Fibroblast of lung (primary cell): Measurements from ENCODE around the gene ADORA1.

Source experiments
- EZH2 ChIP-seq: IDR thresholded peaks from 2 replicates; pipeline ENCODE4 v1.5.1; 2012; ENCODE audit warnings: low read length, control low read depth, mild to moderate bottlenecking; ENCODE audit errors: missing control alignments
- TF ChIP-seq, protein P1 (sequence below), 2 donors: IDR thresholded peaks in 1 of 2; conservative IDR thresholded peaks in 1 of 2; 1 replicate in 1 of 2; 2 replicates in 1 of 2; pipeline ENCODE4 v1.5.1; 2011 to 2012; ENCODE audit warnings: low read length in 2 of 2, control low read depth in 1 of 2, inconsistent platforms in 1 of 2, low read depth in 1 of 2, mild to moderate bottlenecking in 1 of 2

DNA sequence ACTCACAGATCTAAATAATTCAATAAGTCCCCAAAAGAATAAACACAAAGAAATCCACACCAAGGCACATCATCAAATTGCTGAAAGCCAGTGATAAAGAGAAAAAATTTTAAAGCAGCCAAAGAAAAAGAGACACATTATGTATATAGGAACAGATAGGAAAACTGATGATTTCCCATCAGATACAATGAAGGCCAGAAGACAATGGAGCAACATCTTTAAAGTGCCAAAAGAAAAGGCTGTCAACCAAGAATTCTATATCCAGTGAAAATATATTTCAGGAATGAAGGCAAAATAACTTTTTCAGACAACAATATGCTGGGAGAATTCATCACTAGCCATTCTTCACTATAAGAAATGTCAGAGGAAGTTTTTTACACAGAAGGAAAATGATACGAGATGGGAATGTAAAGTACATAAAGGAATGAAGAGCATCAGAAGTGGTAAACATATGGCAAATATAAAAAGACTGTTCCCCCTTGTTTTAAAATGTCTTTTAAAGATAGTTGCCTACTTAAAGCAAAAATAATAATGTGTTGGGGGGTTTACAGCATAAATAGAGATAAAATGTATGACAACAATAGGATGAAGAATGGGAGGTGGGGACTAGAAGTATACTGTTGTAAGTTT lies 32.4 kb upstream of the ADORA1 start:
- TF ChIP-seq, protein P1, sequence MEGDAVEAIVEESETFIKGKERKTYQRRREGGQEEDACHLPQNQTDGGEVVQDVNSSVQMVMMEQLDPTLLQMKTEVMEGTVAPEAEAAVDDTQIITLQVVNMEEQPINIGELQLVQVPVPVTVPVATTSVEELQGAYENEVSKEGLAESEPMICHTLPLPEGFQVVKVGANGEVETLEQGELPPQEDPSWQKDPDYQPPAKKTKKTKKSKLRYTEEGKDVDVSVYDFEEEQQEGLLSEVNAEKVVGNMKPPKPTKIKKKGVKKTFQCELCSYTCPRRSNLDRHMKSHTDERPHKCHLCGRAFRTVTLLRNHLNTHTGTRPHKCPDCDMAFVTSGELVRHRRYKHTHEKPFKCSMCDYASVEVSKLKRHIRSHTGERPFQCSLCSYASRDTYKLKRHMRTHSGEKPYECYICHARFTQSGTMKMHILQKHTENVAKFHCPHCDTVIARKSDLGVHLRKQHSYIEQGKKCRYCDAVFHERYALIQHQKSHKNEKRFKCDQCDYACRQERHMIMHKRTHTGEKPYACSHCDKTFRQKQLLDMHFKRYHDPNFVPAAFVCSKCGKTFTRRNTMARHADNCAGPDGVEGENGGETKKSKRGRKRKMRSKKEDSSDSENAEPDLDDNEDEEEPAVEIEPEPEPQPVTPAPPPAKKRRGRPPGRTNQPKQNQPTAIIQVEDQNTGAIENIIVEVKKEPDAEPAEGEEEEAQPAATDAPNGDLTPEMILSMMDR (conservative IDR thresholded peaks at IDR 0.05 in 1 of 2, IDR thresholded peaks at IDR 0.05 in 1 of 2; ENCODE audit: low read depth in 1 of 2, low read length in 2 of 2) = no peak
- TF ChIP-seq EZH2 = no peak
